HG03354 (cell line): ENCODE data around the gene KPNA1.
A peak's percentile ranks its signal among the peaks of the same experiment; 100 is the strongest.
"Not testable (repeated sequence)": the region's sequence is repeated elsewhere in the genome, so short reads cannot be mapped to it uniquely, and the experiment has no call there.

Experiments used
- ATAC-seq: cut with Tn5 transposase; IDR thresholded peaks from one replicate; pipeline ENCODE4 v1.9.1; 2021; ENCODE audit warnings: mild to moderate bottlenecking; ENCODE audit not compliant: unreplicated experiment, poor library complexity, severe bottlenecking

The KPNA1 gene

DNA sequence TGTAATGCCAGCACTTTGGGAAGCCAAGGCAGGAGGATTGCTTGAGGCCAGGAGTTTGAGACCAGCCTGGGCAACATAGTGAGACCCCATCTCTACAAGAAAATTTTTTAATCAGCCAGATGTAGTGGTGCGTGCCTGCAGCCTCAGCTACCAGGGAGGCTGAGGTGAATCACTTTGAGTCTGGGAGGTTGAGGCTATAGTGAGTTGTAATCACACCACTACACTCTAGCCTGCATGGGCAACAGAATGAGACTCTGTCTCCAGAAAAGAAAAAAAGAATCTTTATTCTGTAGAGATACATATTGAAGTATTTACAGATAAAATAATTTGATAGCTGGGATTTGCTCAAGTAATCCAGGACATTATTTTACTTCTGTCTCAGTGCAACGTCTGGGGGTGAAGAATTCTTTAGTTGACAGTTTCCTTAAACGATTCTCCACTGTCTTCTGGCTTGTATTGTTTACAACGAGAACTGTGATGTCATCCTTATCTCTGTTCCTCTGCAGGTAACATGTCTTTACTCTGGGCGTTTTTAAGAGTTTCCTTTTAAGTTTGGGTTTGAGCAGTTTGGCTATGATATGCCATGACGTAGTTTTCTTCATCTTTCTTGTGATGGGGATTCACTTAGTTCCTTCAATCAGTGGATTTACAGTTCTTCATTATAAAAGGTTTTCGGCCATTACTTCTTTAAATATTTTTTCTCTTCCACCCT is 26.3 kb downstream of the KPNA1 start:
- ATAC-seq = no peak

DNA sequence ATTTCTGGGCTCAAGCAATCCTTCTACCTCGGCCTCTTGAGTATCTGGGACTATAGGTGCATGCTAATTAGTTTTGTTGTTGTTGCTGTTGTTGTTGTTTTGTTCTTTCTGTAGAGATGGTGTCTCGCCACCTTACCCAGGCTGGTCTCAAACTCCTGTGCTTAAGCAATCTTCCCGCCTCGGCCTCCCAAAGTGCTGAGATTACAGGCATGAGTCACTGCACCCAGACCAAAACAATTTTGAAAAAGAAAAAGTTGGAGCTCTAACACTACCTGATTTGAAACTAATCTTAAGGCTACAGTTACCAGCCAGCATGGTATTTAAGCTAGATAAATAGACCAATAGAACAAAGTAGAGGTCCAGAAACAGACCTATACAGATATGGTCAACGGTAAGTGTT is 29.8 kb downstream of the KPNA1 start:
- ATAC-seq = no peak

DNA sequence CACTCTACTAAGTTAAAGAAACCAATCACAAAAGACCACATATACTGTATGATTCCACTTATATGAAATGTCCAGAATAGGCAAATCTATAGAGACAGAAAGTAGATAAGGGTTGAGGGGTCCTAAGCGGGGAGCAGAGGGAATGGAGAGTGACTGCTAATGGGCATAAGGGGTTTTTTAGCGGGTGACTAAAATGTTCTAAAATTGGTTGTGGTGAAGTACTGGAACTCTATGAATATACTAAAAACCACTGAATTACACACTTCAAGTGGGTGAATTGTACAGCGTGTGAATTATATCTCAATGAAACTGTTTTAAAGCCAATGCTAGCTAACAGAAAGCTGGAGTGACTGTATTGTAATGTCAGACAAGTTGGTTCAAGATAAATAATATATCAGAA is 33.3 kb downstream of the KPNA1 start:
- ATAC-seq = no peak

DNA sequence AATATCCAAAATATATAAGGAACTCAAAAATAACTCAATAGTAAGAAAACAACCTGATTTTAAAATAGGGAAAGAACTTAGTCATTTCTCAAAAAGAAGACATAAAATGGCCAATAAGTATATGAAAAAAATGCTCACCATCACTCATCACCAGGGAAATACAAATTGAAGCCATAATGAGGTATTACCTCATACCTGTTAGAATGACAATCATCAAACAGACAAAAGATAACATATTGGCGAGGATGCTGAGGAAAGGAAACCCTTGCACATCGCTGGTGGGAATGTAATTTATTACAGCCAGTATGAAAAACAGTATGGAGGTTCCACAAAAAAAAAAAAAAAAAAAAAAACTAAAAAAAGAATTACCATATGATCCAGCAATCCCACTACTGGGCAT is 38.2 kb downstream of the KPNA1 start:
- ATAC-seq = no peak

DNA sequence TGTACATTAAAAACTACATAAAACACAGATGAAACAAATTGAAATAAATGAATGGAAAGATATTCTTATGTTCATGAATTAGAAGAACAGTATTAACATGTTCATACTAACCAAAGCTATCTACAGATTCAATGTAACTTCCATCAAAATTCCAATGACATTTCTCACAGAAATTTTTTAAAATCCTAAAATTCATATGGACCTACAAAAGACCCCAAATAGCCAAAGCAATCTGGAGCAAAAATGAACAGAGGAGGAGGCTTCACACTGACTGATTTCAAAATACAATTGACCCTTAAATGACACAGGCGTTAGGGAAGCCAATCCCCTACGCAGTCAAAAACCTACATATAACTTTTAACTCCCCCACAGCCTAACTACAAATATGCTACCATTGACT is 39.4 kb downstream of the KPNA1 start:
- no peak for ATAC-seq

DNA sequence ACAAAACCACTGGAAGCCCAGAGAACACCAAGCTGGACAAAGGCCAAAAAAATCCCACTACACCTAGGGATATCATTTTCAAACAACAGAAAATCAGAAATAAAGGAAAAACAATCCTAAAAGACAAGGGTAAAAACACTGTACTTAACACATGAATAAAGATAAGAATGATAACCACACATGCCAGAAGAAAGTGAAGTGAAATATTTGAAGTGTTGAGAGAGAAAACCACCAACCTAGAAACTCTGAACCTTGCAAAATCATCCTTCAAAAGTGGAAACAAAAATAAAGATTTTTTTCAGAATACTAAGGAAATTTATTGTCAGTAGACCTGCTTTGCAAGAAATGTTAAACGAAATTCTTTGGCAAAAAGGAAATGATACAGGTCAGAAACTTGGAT is 45.1 kb downstream of the KPNA1 start:
- no peak for ATAC-seq

DNA sequence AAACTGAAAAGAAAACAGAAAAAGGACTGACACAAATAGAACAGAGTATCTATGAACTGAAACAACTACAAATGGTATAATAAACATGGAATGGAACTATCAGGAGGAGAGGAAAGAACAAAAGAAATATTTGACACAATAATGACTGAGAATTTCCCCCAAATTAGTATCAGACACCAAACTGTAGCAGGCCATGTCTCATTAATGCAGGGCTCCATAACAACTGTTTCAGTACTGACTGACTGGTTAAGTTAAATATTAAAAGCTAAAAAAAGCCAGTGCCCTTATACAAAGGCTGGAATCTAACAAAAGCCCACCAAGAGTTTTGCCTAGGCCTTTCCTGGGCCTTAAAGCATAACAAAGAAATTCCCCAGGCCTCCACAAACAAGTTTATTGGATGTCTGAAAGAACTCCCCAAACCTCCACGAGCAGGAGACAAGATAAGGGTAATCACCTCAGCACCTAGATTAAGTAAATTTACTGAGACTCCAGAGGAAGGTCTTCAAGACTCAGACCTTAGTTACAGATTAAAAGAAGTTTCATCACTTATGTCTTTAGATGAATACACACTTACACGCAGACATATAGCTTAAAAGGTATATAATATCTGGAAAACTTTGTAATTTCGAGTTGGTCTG is 45.7 kb downstream of the KPNA1 start:
- ATAC-seq = peak; percentile 85

DNA sequence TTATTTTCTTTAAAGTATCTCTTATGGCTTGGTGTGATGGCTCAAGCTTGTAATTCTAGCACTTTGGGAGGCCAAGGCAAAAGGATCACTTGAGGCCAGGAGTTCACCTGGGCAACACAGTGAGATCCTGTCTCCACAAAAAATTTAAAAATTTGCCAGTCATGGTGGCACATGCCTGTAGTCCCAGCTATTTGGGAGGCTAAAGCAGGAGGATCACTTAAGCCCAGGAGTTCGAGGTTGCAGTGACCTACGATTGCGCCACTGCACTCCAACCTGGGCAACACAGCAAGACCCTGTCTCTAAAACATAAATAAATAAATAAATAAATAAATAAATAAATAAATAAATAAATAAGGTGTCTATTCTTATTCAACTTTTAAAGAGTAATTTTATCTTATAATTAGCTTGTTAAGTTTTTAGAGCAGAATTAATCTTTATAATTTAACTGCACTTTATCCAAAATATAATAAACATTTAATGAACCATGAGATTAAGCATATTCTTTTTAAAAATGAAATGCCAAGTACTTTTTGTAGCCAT is 48.0 kb downstream of the KPNA1 start:
- ATAC-seq = no peak

DNA sequence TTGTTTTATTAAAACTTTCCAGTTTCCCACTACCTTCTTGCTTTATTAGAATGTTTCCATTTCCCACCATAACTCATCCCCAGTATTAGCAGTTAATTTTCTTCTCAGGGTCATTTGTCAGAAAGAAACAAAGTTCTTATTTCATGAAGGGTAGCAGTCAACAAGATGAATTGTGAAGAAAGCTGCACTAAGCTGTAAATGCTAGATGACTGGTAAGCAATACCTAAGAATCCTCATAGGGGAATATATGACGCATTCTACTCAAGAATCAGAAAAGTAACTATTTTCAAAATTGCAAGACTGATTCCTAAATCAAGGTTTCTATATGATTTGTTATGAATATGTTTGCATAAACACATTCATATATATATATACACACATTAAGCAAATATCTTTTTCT is 50.1 kb downstream of the KPNA1 start:
- no peak for ATAC-seq

DNA sequence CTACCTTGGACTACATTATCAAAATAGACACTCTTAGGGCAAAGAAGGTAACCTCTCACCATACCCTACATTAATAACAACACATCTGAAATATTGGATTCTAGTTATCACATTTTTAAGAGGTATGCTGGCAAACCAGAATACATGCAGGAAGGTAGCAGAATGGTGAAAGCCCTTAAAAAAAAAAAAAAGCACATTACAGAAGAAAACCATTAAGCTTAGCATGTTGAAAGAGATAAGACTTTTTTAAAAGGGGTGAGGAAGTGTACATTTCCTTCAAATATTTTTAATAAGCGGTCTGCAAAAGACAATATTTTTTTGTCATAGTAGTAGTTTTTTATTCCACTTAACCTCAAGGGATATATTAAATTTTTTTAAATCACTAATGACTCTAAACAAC is 52.3 kb downstream of the KPNA1 start:
- ATAC-seq = no peak

DNA sequence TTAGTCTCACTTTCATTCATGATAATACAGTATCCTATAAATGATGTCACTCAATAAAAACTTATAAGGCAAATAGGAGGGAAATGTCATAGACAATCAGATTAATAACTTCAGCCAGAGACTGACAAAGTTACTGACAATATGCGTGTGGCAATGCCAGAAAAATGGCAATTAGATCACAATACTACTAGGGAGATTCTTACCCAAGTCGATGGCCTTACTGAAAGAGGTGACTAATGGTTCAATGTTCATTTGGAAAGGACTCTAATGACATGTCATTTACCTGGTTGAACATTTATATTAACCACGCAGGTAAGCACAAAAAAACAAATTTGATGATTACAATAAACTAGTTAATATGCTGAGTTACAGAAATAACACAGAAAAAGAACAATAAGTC is 52.9 kb downstream of the KPNA1 start:
- ATAC-seq = no peak

DNA sequence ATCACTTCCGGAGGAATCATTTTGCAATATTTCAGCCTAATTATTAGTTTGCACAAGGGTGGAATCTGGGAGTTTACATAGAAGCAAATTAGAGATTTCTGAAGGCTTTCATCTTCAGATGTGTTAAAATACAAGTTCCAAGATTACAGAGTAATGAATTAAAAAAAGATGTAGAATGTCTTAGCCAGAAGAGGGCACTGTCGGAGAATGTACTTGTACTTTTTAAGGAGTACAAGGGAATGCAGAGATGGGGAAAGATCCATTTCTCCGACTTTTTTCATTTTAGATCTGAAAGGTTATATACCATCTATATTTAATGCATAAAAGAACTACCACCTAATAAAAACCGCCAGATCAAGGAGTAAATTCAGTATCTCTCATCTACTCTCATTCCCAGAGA is 55.7 kb downstream of the KPNA1 start:
- ATAC-seq = no peak

DNA sequence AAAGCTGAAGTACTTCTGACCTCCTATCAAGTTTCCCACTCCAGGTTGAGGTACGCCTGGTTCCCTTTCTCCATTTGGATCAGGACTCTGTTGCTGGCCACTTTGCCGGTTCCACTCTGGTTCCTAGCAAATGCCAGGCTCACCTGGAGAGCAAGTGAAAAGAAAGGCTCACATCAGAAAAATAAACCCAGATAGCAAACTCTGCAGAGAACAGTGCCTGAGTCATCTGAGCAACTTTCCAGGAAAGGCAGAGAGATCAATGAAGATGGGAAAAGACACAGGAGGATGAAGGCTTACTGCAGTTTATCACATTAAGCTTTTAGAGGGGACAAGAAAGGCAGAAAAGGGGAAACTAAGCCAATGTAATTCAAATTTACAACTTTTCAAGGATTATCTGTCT is 57.0 kb downstream of the KPNA1 start:
- no peak for ATAC-seq

DNA sequence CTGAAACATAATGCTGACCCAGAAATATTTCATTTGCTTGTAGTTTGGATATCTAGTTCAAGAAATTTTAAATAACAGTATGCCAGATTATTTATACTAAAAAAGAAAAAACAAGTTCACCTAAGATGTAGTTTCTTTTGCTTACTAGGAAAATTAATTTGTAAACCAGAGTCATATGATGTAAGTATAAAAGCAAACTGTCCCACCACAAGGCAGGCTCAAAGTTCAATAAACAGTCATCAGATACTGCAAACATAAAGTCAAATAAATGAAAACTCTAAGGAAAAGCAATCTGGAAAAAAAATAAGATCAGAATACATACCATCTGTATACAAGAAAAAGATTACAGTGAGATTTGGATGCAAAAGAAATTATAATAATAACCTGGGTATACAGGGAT is 58.7 kb downstream of the KPNA1 start:
- no peak for ATAC-seq

DNA sequence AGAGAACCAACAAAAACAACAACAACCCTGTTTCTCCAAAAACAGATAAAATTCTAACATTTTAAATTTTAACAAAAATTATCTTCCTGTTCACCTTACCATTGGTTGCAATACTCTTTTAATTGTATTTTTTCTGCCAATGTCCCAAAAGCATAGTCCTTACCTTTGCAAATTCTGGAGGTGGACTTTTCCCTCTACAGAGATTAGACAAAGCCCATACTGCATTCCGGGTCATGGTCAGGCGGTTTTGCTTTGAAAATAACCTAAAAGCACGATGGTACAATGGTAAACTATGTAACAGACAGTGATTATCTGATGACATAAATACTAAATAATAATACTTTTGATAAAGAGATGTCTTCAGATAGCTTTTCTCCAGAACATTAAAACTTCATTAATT is 63.4 kb downstream of the KPNA1 start:
- no peak for ATAC-seq

DNA sequence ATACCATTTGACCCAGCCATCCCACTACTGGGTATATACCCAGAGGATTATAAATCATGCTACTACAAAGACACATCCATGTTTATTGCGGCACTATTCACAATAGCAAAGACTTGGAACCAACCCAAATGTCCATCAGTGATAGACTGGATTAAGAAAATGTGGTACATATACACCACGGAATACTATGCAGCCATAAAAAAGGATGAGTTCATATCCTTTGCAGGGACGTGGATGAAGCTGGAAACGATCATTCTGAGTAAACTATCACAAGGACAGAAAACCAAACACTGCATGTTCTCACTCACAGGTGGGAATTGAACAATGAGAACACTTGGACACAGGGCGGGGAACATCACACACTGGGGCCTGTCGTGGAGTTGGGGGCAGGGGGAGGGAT is 66.5 kb downstream of the KPNA1 start:
- not testable (repeated sequence) for ATAC-seq

DNA sequence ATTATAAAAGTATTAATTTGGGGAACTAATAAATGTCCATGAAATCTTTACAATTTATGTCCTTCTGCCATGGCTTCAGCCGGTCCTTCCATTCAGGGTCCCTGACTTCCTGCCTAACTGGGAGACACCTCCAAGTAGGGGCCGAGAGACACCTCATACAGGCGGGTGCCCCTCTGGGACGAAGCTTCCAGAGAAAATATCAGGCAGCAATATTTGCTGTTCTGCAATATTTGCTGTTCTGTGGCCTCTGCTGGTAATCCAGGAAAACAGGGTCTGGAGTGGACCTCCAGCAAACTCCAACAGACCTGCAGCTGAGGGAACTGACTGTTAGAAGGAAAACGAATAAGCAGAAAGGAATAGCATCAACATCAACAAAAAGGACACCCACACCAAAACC is 70.2 kb downstream of the KPNA1 start:
- not testable (repeated sequence) for ATAC-seq

DNA sequence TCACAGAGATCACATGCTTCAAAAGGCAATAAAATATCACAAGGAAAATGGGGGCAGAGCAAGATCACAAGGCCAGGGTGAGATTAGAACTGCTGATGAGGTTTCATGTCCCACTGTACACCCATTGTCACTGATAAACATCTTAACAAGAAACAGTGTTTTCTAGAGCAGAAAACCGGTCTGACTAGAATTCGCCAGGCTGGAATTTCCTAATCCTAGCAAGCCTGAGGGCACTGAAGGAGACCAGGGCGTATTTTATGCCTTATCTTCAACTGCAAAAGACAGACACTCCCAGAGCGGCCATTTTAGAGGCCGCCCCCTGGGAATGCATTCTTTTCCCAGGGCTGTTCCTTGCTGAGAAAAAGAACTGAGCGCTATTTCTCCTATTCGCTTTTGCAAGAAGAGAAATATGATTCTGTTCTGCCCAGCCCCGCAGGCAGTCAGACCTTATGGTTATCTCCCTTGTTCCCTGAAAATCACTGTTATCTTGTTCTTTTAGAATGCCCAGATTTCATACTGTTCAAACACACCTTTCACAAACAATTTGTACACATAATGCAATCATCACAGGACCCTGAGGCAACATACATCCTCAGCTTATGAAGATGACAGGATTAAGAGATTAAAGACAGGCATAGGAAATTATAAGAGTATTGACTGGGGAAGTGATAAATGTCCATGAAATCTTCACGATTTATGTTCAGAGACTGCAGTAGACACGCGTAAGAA is 70.8 kb downstream of the KPNA1 start:
- not testable (repeated sequence) for ATAC-seq

DNA sequence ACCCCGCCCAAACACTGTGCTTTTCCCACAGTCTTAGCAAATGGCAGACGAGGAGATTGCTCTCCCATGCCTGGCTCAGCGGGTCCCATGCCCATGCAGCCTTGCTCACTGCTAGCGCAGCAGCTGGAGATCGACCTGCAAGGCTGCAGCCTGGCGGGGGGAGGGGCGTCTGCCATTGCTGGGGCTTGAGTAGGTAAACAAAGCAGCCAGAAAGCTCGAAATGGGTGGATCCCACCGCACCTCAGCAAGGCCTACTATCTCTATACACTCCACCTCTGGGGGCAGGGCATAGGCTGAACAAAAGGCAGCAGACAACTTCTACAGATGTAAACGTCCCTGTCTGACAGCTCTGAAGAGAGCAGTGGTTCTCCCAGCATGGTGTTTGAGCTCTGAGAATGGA is 71.6 kb downstream of the KPNA1 start:
- no peak for ATAC-seq

DNA sequence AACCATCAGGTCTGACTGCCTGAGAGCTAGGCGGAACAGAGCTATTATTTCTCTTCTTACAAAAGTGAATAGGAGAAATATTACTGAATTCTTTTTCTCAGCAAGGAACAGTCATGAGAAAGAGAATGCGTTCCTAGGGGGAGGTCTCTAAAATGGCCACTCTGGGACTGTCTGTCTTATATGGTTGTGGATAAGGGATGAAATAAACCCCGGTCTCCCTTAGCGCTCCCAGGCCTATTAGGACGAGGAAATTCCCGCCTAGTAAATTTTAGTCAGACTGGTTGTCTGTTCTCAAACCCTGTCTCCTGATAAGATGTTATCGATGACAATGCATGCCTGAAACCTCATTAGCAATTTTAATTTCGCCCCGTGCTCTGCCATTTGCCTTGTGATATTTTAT is 78.8 kb downstream of the KPNA1 start:
- ATAC-seq = no peak

DNA sequence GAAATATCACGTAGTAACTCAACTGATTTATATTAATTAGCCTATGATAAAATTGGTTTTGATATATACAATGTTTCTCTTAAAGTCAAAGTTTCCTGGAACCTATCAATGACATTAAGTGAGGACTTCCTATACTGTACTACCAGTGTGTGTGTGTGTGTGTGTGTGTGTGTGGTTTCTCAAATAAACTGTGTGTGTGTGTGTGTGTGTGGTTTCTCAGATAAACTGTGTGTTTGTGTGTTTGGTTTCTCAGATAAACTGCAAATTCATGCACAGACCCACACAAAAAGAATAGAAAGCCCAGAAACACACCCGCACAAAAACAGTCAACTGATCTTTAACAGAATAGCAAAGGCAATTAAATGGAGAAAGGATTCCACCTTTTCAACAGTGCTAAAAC is 84.4 kb downstream of the KPNA1 start:
- no peak for ATAC-seq
